NCI-H524 (cell line): ENCODE measurements around the gene MECP2.

Experiments used
- DNase-seq, 2 experiments: peaks; one replicate each; lab custom pipeline; 2025; lab: John Stamatoyannopoulos, UW

MECP2 gene

DNA sequence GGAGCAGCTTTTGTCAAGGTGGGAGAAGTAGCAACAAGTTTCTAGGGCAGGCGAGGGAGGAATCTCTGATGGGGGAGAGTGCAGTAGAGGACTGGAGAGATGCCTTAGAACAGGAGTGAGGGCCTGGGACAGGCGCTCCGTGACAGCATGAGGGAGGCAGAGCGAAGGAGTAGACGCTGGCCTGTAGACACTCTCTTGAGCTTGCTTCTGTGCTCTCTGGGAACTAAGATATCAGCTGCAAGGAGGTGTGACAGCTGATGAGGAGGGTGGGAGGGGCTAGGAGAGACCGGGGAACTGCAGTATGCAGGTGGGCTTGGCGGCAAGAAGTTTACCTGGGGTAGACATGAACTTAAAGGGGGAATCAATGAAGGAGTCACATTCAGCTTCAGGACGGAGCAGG lies 35.7 kb downstream of the MECP2 start:
- DNase-seq, result no peak

- DNase-seq, result no peak
These were observed 37.7 kb downstream of the MECP2 start for GRCh38 chrX:154059729-154060245.

DNA sequence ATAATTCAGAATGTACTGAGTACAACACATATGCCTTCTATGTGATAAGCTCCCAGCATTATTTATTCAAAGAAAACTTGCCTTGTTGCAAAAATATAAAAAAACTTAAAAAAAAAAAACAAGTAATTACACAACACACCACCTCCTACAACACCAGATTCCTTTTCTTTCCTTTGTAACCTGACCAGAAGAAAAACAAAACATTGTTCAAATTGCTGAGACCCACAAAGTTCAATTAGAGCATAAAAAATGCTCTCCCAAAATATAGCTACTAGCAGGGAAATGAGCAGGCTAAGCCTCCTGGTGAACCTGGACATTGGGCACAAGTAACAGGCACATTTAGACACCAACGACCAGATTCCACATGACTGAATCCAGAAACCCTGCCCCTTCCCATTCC lies 38.3 kb downstream of the MECP2 start:
- DNase-seq, result no peak

- DNase-seq, result no peak
These were observed 39.1 kb downstream of the MECP2 start for GRCh38 chrX:154058214-154058997.

GRCh38 chrX:154057791-154058190 lies 39.7 kb downstream of the MECP2 start:
- DNase-seq, result no peak

DNA sequence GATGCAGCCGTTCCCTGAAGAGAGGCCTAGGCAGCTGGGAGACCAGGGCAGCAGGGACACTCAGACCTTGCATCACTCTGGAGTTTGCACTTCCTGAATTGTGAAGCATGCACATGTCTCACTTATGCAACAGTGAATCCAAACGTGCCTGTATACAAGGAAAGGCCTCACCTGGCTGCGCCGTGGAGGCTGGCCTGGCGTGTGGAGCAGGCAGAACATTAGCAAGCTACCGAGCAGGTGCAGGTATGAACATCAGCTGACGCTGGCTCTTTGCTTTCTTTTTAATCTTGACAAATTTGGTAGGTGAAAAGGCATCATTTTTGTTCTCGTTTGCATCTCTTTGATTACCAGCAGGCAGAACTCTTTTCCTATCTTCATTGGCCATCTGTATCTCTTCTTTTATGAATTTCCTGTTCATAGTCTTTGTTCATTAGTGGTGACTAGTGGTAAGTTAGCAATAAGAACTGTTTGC lies 40.7 kb downstream of the MECP2 start:
- DNase-seq, result no peak

DNA sequence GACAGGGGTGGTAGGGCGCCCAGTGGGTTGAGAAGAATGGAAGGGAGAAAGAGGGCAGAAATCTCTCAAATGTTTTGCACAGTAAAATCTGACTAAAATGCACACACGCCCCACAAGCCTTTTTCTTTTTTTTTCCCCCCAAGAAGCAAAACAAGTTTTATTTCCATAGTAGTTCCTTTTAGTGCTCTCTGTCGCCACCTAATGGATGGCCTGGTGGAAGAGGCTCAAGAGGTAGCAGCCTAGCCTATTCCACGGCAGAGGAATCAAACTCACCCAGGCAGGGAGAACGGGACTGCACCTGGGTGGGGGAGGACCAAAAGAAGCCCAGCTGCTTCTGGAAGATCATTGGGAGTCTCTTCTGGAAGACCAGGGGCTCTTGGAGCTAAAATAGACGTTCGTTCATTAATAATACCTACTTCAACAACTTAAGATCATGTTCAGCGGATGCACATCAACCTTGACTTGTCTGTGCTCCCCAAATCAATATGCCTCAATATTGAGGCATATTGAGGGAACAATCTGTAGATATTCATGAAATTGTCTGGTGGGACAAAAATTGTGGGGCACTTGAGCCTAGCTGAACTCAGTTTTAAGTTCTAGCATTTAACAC lies 46.2 kb downstream of the MECP2 start:
- peak in 1 of 2 experiments; percentile 38 for DNase-seq

- no peak for DNase-seq
These were observed 47.4 kb downstream of the MECP2 start for GRCh38 chrX:154050113-154050495.

GRCh38 chrX:154049209-154050112 lies 48.1 kb downstream of the MECP2 start:
- DNase-seq, result no peak

DNA sequence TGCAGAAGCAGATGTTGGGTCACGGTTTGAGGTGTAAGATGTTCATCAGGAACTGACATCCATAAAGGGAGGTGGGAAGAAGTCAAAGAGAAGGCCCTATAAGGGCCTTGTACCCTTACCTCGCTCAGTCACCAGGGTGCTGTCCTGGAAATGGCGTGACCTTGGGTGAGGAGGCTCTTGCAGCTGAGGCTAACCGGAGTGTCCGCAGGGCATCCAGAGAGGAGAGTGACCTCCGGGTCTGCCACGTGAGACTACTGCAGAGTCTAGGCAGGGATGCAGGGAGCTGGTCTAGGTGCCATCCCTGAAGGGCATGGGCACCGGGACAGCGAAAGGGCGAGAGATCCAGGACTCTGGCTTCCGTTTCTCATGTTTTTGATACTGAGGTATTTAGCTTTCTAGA lies 49.1 kb downstream of the MECP2 start:
- DNase-seq, result no peak

DNA sequence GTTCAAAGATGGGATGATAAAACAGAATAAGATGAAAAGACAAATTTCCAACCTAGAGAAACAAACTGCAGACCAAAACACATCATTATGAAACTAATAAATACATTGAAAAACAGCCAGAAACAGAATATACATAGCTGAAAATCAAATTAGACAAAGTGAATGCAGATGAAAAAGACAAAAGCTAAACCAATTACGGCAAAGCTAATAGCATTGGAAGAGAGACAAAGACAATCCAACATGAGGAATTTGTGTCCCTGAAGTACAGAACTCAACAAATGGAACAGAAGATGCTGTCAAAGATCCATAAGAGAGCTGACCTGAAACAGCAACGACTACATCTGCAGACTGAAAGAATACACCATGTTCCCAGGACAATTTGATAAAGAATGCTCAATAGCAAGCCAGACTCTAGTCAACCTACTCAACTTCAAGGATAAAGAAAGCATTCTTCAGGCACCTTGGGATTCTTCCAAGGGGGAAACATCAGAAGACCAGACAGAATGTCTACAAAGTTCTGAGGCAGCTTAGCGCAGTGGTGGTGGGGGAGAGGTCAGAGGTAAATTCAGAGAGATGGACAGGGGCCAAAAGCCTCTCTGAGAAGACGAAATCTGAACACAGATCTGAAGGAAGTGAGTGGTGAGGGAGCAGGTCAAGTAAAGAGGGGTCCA lies 50.4 kb downstream of the MECP2 start:
- DNase-seq, result no peak

DNA sequence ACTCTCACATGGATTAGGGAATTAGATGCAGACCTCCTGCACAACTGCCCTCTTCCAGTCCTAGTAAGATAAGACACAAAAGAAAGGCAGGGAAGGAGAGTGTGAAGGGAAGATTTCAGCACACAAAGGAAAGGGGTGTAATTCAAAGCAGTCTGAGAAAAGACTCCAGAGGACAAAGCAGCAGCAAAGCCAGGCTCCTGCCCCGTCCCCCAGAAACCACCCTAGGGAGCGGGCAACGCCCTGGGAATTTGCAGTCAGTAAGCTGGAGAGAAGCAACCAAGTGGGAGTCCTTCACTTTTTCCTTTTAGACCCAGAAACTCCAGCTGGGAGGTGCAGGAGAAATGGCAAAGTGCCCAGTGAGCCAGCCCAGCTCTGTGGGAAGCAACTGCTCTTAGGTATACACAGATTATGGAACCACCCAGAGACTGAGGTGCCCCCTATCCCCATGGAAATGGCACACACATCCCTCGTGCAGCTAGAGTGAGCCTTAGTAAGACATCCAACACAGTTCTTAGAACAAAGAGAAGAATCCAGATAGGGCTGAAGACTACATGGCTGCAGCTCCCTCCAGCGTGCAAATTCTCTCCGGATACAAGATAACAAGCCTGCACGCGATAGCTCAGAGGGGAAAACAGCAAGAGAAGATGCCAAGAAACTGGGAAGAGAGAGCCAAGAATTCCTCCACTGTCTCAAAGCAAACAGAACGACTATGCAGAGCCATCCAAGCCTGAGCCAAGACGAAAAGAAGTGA lies 51.3 kb downstream of the MECP2 start:
- DNase-seq, result no peak

DNA sequence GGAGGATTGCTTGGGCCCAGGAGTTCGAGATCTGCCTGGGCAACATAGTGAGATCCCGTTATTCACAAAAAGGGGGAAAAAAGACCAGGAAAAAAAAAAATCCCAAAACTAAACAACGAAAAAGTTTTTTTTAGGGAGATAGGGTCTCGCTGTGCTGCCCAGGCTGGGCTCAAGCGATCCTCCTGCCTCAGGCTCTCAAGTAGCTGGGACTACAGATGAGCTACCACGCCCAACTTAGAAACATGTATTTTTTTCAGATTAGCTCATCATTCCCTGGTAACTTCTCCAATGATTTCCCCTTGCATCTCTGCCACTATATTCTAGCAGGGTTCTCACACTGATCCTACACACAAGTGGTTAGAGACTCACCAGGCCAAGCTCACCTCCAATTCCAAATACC lies 53.4 kb downstream of the MECP2 start:
- DNase-seq, result no peak

DNA sequence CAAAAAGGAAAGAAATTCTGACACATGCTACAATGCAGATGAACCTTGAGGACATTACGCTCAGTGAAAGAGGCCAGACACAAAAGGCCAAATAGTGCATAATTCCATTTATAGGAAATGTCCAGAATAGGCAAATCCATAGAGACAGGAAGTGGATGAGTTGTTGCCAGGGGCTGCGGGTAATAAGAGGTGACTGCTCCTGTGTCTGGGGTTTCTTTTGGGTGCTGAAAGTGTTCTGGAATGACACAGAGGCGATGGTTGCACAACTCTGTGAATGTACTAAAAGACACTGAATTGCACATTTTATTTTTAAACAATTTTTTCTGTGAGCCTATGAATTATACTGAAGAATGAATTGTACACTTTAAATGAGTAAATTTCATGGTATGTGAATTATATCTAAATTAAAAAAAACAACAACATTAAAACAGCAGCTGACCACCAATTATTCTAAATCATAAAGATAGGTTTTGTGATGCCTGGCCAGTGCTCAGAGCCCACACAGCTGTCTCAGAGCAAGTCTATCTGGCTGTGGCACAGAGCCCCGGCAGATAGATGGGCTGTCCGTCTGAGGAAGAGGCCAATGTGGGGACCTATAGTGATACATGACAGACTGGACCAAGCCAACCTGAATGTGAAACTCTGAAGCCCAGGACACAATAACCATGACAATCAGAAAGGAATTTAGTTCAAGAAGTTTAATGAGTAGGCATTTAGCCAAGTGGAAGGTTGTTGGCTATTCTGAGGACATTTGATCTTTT lies 54.3 kb downstream of the MECP2 start:
- no peak for DNase-seq

DNA sequence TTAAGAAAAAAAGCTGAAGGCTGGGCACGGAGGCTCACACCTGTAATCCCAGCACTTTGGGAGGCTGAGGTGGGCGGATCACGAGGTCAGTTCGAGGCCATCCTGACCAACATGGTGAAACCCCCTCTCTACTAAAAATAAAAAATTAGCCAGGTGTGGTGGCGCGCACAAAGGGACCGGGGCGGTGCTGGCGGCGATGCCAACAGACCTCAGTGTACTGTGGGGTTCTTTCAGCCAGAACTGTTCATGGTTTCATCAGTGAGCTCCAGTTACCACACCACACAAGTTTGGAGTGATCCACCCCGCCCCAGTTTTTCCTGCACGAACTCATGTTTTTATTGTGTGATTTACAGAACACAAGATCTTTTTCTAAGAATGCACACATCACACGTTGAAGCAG lies 56.7 kb downstream of the MECP2 start:
- no peak for DNase-seq

GRCh38 chrX:154040307-154040756 lies 57.2 kb downstream of the MECP2 start:
- DNase-seq, result no peak

GRCh38 chrX:154039577-154039976 lies 57.9 kb downstream of the MECP2 start:
- DNase-seq, result no peak

DNA sequence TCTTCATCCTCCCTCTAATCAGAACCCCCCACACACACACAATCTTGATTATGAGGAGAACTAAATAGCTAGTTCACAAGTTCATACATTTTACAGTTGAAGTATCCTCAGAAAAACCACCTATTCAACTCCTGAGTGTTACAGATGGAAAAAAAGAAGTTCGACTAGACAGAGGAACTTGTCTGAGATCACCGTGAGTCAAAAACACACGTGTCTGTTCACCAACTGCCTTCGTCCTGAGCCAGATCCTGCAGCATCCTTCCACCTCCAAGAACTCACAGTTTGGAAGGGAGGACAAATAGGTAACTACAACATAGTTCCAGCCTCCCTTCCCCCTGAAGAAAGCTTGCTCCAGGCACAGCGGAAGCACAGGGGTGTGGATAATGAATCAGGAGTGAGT lies 58.9 kb downstream of the MECP2 start:
- DNase-seq, result no peak

DNA sequence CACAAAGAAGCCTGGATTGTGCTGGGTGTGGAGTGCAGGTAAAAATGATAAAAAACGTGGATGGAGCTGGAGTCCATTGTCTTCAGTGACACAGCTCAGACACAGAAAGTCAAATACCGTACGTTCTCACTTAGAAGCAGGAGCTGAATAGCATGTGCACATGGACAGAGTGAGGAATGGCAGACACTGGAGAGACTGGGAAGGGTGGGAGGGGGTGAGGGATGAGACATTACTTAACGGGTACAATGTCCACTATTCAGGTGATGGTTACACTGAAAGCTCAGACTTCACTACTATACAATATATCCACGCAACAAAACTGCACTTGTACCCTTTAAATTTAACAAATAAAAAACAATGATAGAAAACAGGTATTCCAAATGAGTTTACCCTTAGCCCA lies 59.8 kb downstream of the MECP2 start:
- no peak for DNase-seq

DNA sequence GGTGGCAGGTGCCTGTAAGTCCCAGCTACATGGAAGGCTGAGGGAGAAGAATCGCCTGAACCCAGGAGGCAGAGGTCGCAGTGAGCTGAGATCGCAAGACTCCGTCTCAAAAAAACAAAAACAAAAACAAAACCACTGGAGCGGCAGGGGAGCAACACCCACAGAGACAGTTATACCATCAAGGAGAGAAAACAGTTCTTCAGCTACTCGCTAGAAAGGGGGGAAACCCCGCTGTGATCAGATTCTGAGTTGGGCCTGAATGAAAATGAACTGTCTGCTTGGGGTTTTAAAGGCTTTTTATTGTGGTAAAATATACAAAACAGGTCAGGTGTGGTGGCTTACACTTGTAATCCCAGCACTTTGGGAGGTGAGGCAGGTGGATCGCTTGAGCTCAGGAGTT lies 61.0 kb downstream of the MECP2 start:
- no peak for DNase-seq
